ENCODE measurements around the gene MAPK14.

The MAPK14 gene

DNA sequence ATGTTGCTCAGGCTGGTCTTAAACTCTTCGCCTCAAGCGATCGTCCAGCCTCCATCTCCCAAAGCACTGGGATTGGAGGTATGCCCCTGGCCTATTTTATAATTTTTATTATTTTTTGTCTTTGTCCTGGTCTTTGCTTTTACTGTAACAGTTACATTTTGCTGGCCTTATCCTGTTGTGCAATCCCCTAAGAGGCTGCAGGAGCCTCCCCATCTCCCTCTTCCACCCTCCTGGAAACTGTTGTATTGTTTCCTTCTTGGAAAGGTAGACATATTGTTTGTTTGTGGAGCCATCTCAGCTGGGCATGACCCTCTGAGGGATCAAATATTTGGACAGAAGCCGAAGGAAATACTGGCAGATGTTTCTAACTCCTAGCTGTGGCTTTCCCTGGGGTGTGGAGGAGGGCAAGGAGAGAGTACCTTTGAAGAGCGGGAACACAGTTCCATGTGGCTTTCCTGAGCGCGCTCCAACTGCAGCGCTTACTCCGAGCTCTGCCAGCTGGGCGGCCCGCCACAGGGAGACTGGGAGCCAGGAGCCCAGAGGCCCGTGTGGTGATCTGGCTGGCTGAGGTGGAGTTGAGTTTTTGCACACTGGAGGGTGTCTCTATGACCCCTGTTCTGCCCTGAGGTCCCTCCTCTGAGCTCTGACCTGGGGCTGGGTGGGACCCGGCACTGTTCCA is 107.6 kb downstream of the MAPK14 start:
- DNase-seq (ENCODE audit: low read depth in 2 of 2), result no peak

DNA sequence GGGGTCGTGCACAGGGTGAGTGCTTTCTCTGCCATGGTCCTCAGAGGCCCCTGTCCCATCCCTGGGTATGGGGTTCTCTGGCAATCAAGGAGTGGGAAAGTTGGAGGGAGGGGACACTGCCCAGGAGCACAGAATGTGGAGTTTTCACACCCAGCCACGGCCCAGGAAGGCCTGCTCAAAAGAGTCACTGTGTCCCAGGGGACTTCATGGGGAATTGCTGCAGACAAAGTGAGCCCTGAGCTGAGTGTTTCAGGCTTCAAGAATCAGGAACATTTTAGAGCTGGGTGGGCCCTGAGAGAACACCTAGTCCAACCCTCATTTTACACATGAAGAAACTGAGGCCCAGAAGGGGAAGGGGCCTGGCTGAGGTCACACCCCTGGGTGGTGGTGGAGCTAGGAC is 108.4 kb downstream of the MAPK14 start:
- no peak for DNase-seq (ENCODE audit: low read depth in 2 of 2)

- DNase-seq (ENCODE audit: low read depth in 2 of 2), result no peak
Measured at GRCh38 chr6:36136551-36136950, 108.9 kb downstream of the MAPK14 start.

- no peak for DNase-seq (ENCODE audit: low read depth in 2 of 2)
Measured at GRCh38 chr6:36138667-36139066, 111.1 kb downstream of the MAPK14 start.

DNA sequence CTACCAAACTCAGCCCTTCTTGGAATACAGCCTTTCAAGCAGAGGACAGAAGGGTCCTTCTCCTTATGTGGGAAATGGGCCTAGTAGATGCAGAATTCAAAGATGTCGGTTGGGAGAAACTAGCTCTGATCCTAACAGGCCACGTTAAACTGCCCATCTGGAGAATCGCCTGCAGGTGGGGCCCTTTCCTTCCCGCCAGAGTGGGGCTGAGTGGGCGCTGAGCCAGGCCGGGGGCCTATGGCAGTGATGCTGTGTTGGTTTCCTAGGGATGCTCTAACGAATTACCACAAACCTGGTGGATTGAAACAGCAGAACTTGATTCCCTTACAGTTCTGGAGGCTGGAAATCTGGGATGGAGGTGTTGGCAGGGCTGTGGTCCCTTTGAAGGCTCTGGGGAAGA is 111.8 kb downstream of the MAPK14 start:
- DNase-seq (ENCODE audit: low read depth in 2 of 2), result no peak

DNA sequence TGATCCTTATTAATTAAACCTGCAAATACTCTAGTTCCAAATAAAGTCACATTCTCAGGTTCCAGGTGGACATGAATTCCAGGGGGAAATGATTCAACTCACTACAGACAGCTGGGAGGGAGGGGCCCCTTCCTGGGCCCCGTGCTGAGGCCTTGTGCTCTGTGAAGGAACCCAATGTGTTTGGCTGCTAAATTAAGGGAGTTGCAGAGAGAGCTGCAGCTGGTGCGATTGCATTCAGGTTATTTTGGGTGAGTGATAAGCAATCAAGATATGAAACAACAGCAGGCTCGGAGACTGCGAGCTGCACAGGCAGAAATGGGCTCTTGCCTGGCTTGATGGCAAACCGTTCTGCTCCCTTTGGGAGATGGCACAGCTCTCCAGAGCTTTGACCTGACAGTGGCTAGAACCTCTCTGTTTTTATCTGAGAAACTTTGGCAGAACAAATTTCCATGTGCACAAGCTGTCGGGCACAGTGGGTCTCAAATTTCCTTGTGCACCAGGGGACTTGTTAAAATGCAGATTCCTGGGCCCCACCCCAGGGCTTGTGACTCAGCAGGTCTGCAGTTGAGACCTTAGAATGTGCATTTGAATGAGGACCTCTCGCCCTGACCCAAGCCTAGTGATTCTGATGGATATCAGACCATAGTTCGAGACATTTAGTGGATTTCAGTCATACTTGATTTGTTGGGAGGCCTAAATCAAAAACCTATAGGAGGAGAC is 112.5 kb downstream of the MAPK14 start:
- no peak for DNase-seq (ENCODE audit: low read depth in 2 of 2)

- no peak for DNase-seq (ENCODE audit: low read depth in 2 of 2)
Measured at GRCh38 chr6:36141091-36141490, 113.5 kb downstream of the MAPK14 start.

- DNase-seq (ENCODE audit: low read depth in 2 of 2), result no peak
Measured at GRCh38 chr6:36141961-36142360, 114.4 kb downstream of the MAPK14 start.

GRCh38 chr6:36142971-36143838 is 115.6 kb downstream of the MAPK14 start:
- DNase-seq (ENCODE audit: low read depth in 2 of 2), result no peak

DNA sequence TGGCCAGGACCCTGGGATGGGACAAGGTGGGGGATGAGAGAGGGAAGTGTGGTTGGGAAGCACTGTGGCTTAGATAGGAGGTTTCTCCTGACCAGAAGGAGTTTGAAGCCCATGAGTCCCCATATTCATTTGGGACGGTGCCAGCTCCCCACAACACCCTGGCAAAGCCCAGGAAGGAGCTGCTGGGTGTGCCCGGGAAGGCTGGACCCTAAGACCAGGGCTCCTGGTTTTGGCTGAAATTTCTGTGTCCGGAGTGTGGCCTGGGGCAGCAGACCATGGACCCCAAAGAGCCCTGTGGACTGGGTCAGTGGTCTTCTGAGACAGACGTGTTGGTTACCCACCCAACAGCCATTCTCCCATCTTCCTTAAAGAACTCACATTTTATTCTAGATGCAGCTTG is 117.9 kb downstream of the MAPK14 start:
- no peak for DNase-seq (ENCODE audit: low read depth in 2 of 2)

GRCh38 chr6:36147294-36147693 is 119.7 kb downstream of the MAPK14 start:
- no peak for DNase-seq (ENCODE audit: low read depth in 2 of 2)

GRCh38 chr6:36149476-36149875 is 121.9 kb downstream of the MAPK14 start:
- no peak for DNase-seq (ENCODE audit: low read depth in 2 of 2)

DNA sequence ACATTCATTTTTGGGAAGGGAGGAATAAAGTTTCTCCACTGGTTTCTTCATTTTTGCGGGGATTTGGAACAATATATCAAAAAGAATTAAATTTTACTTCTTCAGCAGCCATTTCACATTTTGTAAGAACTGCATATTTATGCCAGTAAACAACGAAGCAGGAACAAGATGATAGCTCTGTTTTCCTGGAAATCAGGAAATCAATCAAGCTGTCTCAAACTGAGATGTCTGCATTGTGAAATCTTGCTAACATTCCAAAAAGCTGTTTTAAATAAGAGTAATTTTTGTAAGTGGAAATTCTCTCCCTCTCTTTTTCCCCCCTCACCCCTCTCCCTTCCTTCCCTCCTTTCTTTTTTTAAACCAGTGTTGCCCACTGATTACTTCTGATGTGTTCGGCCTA is 122.7 kb downstream of the MAPK14 start:
- no peak for DNase-seq (ENCODE audit: low read depth in 2 of 2)

DNA sequence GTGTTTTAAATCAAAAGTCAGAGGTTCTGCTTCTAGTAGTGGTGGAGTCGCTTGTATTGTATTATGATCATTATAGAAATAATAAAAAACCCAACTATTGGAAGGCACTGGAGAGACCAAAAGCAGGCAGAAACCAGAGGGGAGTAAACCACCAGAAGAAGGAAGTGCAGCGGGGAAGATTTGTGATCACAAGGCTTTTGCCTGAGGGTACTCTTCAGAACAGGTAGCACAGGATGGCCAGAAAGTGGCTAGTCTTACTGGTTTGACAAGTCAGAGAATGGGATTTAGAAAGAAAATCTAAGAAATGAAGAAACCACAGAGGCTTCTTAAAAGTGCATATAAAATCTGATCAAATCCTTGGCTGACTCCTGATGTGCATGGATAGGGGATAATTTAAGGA is 126.7 kb downstream of the MAPK14 start:
- DNase-seq (ENCODE audit: low read depth in 2 of 2), result no peak

DNA sequence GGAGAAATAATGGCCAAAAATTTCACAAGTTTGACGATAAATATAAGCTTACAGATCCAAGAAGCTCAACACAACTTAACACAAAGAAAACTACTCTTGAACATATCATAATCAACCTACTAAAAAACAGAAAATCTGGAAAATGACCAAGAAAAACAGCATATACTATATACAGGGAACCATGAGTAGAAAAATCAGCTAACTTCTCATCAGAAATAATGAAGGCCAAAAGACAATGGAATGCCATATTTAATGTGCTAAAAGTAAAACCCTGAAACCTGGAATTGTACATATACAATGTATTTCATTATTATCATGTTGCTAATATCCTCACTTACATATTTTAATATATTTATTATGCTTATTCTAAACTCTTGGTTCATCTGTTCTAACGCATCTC is 128.1 kb downstream of the MAPK14 start:
- DNase-seq (ENCODE audit: low read depth in 2 of 2), result no peak

GRCh38 chr6:36160147-36160760 is 132.6 kb downstream of the MAPK14 start:
- DNase-seq (ENCODE audit: low read depth in 2 of 2), result peak; percentile 9 to 21
